HUES48 (cell line): Measurements from ENCODE around the gene CCT8L2.
"Not testable (repeated sequence)": the region's sequence is repeated elsewhere in the genome, so short reads cannot be mapped to it uniquely, and the experiment has no call there.

Experiments
- H3K27ac ChIP-seq: one replicate; pipeline ENCODE4 v1.7.0; 2013; ENCODE audit warnings: low read depth, low read length, inconsistent platforms
- H3K27me3 ChIP-seq: 2 replicates; pipeline ENCODE4 v1.6.1; 2013; ENCODE audit warnings: mild to moderate bottlenecking, low read length; ENCODE audit not compliant: control insufficient read depth, insufficient read depth
- H3K36me3 ChIP-seq: 2 replicates; pipeline ENCODE4 v1.6.1; 2013; ENCODE audit warnings: low read length; ENCODE audit not compliant: control insufficient read depth, insufficient read depth
- H3K4me1 ChIP-seq: 2 replicates; pipeline ENCODE4 v1.6.1; 2013; ENCODE audit warnings: mild to moderate bottlenecking, low read length; ENCODE audit not compliant: control insufficient read depth, insufficient read depth
- H3K4me3 ChIP-seq: 2 replicates; pipeline ENCODE4 v1.5.1; 2013; ENCODE audit warnings: mild to moderate bottlenecking, low read depth, low read length
- H3K9ac ChIP-seq: 2 replicates; pipeline ENCODE4 v1.6.1; 2013; ENCODE audit warnings: mild to moderate bottlenecking, low read depth, low read length, moderate library complexity
- H3K9me3 ChIP-seq: 2 replicates; pipeline ENCODE4 v1.6.1; 2013; ENCODE audit warnings: low read length; ENCODE audit not compliant: control insufficient read depth, insufficient read depth

CCT8L2 gene

DNA sequence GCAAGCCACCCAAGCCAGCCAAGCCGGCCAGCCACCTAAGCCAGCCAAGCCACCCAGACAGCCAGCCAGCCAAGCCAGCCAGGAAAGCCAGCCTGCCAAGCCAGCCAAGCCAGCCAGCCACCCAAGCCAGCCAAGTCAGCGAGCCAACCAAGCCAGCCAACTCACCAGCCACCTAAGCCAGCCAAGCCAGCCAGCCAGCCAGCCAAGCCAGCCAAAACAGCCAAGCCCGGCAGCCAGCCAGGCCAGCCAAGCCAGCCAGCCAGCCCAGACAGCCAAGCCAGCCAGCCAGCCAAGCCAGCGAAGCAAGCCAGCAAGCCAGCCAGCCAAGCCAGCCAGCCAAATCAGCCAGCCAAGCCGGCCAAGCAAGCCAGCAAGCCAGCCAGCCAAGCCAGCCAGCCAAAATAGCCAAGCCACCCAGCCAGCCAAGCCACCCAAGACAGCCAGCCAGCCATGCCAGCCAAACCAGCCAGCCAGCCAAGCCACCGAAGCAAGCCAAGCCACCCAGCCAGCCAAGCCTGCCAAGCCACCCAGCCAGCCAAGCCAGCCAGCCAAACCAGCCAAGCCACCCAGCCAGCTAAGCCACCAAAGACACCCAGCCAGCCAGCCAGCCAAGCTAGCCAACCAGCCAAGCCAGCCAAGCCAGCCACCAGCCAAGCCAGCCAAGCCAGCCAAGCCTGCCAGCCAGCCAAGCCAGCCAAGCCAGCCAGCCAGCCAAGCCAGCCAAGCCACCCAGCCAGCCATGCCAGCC is 27.6 kb downstream of the CCT8L2 start:
- not testable (repeated sequence) for H3K4me1 ChIP-seq, H3K4me3 ChIP-seq, H3K9ac ChIP-seq, H3K27me3 ChIP-seq, H3K36me3 ChIP-seq, H3K27ac ChIP-seq
- peaks cover 17% of the 10 kb centered on the region for H3K9me3 ChIP-seq

DNA sequence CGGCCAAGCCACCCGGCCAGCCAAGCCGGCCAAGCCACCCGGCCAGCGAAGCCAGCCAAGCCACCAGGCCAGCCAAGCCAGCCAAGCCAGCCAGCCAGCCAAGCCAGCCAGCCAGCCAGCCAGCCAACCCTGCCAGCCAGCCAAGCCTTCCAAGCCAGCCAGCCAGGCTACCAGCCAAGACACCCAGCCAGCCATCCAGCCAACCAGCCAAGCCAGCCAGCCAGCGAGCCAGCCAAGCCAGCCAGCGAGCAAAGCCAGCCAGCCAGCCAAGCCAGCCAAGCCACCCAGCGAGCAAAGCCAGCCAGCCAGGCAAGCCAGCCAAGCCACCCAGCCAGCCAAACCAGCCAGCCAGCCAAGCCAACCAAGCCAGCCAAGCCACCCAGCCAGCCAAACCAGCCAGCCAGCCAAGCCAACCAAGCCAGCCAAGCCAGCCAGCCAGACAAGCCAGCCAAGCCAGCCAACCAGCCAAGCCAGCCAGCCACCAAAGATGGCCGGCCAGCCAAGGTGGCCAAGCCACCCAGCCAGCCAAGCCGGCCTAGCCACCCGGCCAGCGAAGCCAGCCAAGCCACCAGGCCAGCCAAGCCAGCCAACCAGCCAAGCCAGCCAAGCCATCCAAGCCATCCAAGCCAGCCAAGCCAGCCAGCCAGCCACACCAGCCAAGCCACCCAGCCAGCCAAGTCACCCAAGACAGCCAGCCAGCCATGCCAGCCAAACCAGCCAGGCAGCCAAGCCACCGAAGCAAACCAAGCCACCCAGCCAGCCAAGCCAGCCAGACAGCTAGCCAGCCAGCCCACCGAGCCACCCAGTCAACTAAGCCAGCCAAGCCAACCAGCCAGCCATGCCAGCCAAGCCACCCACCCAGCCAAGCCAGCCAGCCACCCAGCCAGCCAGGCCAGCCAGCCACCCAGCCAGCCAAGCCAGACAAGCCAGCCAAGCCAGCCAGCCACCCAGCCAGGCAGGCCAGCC is 28.8 kb downstream of the CCT8L2 start:
- Histone ChIP-seq H3K9me3 (peaks cover 16% of the 10 kb centered on the region), H3K4me3 (no peak overlapping the region), H3K9ac (no peak overlapping the region), H3K36me3 (no peaks in the 10 kb centered on the region), H3K27me3 (no peaks in the 10 kb centered on the region), H3K4me1 (no peaks in the 10 kb centered on the region), H3K27ac (no peak overlapping the region)

- no peaks in the 10 kb centered on the region for H3K36me3 ChIP-seq
- H3K9ac ChIP-seq, result no peak overlapping the region
- no peak overlapping the region for H3K4me3 ChIP-seq
- H3K4me1 ChIP-seq, result no peaks in the 10 kb centered on the region
- no peaks in the 10 kb centered on the region for H3K27me3 ChIP-seq
- H3K27ac ChIP-seq, result no peak overlapping the region
- peaks cover 12% of the 10 kb centered on the region; the same call in 1 of the 2 replicates for H3K9me3 ChIP-seq
Observed at GRCh38 chr22:16562711-16563554, 29.7 kb downstream of the CCT8L2 start.

GRCh38 chr22:16561093-16561658 is 31.4 kb downstream of the CCT8L2 start:
- H3K4me1 ChIP-seq, H3K27me3 ChIP-seq, H3K4me3 ChIP-seq, H3K36me3 ChIP-seq, H3K27ac ChIP-seq, H3K9ac ChIP-seq: not testable (repeated sequence)
- peaks cover 19% of the 10 kb centered on the region; the same call in 1 of the 2 replicates for H3K9me3 ChIP-seq

DNA sequence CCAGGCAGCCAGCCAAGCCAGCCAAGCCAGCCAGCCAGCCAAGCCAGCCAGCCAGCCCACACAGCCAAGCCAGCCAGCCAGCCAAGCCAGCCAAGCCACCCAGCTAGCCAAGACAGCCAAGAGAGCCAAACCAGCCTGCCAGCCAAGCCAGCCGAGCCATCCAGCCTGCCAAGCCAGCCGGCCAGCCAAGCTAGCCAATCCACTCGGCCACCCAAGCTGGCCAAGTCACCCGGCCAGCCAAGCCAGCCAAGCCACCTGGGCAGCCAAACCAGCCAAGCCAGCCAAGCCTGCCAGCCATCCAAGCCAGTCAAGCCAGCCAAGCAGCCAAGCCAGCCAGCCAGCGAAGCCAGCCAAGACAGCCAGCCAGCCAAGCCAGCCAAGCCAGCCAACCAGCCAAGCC is 32.0 kb downstream of the CCT8L2 start:
- not testable (repeated sequence) for H3K4me1 ChIP-seq

GRCh38 chr22:16559996-16560395 is 32.6 kb downstream of the CCT8L2 start:
- H3K4me1 ChIP-seq, H3K27ac ChIP-seq, H3K36me3 ChIP-seq, H3K4me3 ChIP-seq, H3K27me3 ChIP-seq, H3K9ac ChIP-seq: not testable (repeated sequence)
- peaks cover 25% of the 10 kb centered on the region for H3K9me3 ChIP-seq

More for the DNA sequence above, 32.0 kb downstream of the CCT8L2 start:
- not testable (repeated sequence) for H3K27me3 ChIP-seq, H3K9ac ChIP-seq, H3K4me3 ChIP-seq, H3K36me3 ChIP-seq, H3K27ac ChIP-seq
- H3K9me3 ChIP-seq, result peaks cover 21% of the 10 kb centered on the region; the same call in 1 of the 2 replicates

GRCh38 chr22:16559056-16559955 is 33.3 kb downstream of the CCT8L2 start:
- H3K4me1 ChIP-seq, result no peaks in the 10 kb centered on the region
- no peak overlapping the region for H3K27ac ChIP-seq
- H3K36me3 ChIP-seq, result no peaks in the 10 kb centered on the region
- no peak overlapping the region for H3K9ac ChIP-seq
- peaks cover 28% of the 10 kb centered on the region for H3K9me3 ChIP-seq
- H3K27me3 ChIP-seq, result no peaks in the 10 kb centered on the region
- no peak overlapping the region for H3K4me3 ChIP-seq

- H3K27me3 ChIP-seq, H3K27ac ChIP-seq, H3K4me1 ChIP-seq, H3K36me3 ChIP-seq, H3K9ac ChIP-seq, H3K4me3 ChIP-seq: not testable (repeated sequence)
- peaks cover 30% of the 10 kb centered on the region for H3K9me3 ChIP-seq
Observed at GRCh38 chr22:16558376-16558945, 34.1 kb downstream of the CCT8L2 start.

- H3K27me3 ChIP-seq, H3K27ac ChIP-seq, H3K9ac ChIP-seq, H3K4me1 ChIP-seq, H3K4me3 ChIP-seq, H3K36me3 ChIP-seq: not testable (repeated sequence)
- peaks cover 31% of the 10 kb centered on the region for H3K9me3 ChIP-seq
Observed at GRCh38 chr22:16557511-16557910, 35.1 kb downstream of the CCT8L2 start.
